ENCODE measurements around the gene FHIT. TPM values are rescaled to one million over a fixed set of nuclear protein-coding genes. Genes with fewer than 3 reads are reported as not detected.

FHIT gene
- total and polyA plus RNA-seq, 10 of the 15 experiments (the other 5 are each of a cell fraction or from before 2014, with no cell fraction given): 4.2 to 14.9 (median 9.4) TPM

- TF ChIP-seq MYB (IDR thresholded peaks at IDR 0.05; ENCODE audit: borderline replicate concordance, low read depth, low read length) (no peak), SRF (IDR thresholded peaks at IDR 0.05; ENCODE audit: low read depth in 2 of 2, low read length in 2 of 2) (no peak), CEBPB (IDR thresholded peaks at IDR 0.05; ENCODE audit: borderline replicate concordance in 1 of 2, low read depth in 2 of 2, low read length in 2 of 2) (no peak), SUPT20H (IDR thresholded peaks at IDR 0.05; ENCODE audit: borderline replicate concordance, control insufficient read depth, low read depth, low read length) (no peak), LARP7 (IDR thresholded peaks at IDR 0.05) (no peak), CHD2 (IDR thresholded peaks at IDR 0.05; ENCODE audit: borderline replicate concordance, low read depth, low read length) (no peak), RAD51 (IDR thresholded peaks at IDR 0.05) (no peak), BCL3 (IDR thresholded peaks at IDR 0.05; ENCODE audit: borderline replicate concordance, insufficient read depth, low read depth, low read length, poor library complexity, severe bottlenecking) (no peak), ZNF207 (IDR thresholded peaks at IDR 0.05; ENCODE audit: borderline replicate concordance) (no peak)
- TF ChIP-seq, protein P1, sequence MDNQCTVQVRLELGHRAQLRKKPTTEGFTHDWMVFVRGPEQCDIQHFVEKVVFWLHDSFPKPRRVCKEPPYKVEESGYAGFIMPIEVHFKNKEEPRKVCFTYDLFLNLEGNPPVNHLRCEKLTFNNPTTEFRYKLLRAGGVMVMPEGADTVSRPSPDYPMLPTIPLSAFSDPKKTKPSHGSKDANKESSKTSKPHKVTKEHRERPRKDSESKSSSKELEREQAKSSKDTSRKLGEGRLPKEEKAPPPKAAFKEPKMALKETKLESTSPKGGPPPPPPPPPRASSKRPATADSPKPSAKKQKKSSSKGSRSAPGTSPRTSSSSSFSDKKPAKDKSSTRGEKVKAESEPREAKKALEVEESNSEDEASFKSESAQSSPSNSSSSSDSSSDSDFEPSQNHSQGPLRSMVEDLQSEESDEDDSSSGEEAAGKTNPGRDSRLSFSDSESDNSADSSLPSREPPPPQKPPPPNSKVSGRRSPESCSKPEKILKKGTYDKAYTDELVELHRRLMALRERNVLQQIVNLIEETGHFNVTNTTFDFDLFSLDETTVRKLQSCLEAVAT (IDR thresholded peaks at IDR 0.05): no peak
- in situ Hi-C loops (cut with MboI): no loop called here
- FAIRE-seq: no peak
Observed at GRCh38 chr3:59796456-59796855, 1454.8 kb downstream of the FHIT start.

More at GRCh38 chr3:59796456-59796855, 1454.8 kb downstream of the FHIT start:
- no peaks in the 10 kb centered on the region for H3K4me1 ChIP-seq (ENCODE audit: control insufficient read depth, insufficient read depth, low read length)
- DNase-seq (ENCODE audit: low read depth, low spot score) (no peak), ATAC-seq (no peak)
- no peaks in the 10 kb centered on the region for H3K79me2 ChIP-seq (ENCODE audit: control insufficient read depth, insufficient read depth, low read length)
- no peaks in the 10 kb centered on the region for H3K27me3 ChIP-seq (replicated peaks in 1 of 2; ENCODE audit: control insufficient read depth in 2 of 2, insufficient read depth in 2 of 2, low read length in 1 of 2)
- no peaks in the 10 kb centered on the region for H3K36me3 ChIP-seq (ENCODE audit: control insufficient read depth in 2 of 2, insufficient read depth in 2 of 2, low read length in 1 of 2)
- no peak overlapping the region for H3K4me2 ChIP-seq (ENCODE audit: control insufficient read depth, insufficient read depth)
- no peak overlapping the region for H3K27ac ChIP-seq (ENCODE audit: control insufficient read depth, insufficient read depth)
- RAD21 ChIA-PET (ENCODE audit: unreplicated experiment): no interaction called here
- H2AFZ ChIP-seq (ENCODE audit: control insufficient read depth, low read depth, low read length): no peak overlapping the region
- no peaks in the 10 kb centered on the region for H3K9me3 ChIP-seq (replicated peaks; ENCODE audit: control insufficient read depth, insufficient read depth, low read length)
- intact Hi-C loops (cut with micrococcal nuclease; ENCODE audit: unreplicated experiment): no loop called here
- CTCF ChIA-PET: interaction anchor here (1.5 kb wide), 1 partner anchor 17 kb away, joined by 3 read pairs; no protein-coding TSS in a partner anchor
- no peaks in the 10 kb centered on the region for H4K20me1 ChIP-seq (ENCODE audit: control insufficient read depth, insufficient read depth)
- SMC1A ChIA-PET (ENCODE audit: uncharacterized antibody, unreplicated experiment): interaction anchor here (1.2 kb wide), 1 partner anchor 61 kb away, joined by 4 read pairs; no protein-coding TSS in a partner anchor
- WGBS (ENCODE audit: insufficient coverage, insufficient replicate concordance, low lambda C conversion rate, missing lambda C conversion rate): 0% methylated on average over 2 of the region's 2 CpGs
- H3K9ac ChIP-seq (ENCODE audit: control insufficient read depth, insufficient read depth, low read length): no peak overlapping the region
- POLR2A ChIA-PET: no interaction called here
- H3K4me3 ChIP-seq: no peak overlapping the region
- no TSS peak for BruUV-seq (replicated peaks)
